NK-92 (cell line): ENCODE measurements around the gene NOTCH4.
"Not testable (repeated sequence)": the region's sequence is repeated elsewhere in the genome, so short reads cannot be mapped to it uniquely, and the experiment has no call there.

Experiments
- DNase-seq: peaks from one replicate; lab custom pipeline; 2025; ENCODE audit not compliant: unreplicated experiment; lab: John Stamatoyannopoulos, UW

NOTCH4 gene

GRCh38 chr6:32194825-32195651 lies 28.8 kb downstream of the NOTCH4 start:
- DNase-seq, result no peak

DNA sequence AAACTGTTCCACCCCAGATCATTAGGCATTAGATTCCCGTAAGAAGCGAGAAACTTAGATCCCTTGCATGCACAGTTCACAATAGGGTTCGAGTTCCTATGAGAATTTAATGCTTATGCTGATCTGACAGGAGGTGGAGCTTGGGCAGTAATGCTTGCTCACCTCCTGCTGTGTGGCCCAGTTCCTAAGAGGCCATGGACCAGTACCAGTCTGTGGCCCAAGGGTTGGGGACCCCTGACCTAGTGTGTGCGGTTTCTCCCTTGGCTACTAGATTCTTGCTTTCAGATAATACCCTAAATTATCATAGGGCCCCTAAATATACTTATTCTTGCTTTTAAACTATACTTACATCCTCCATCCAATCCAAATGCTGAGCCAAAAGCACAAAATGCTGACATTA lies 29.5 kb downstream of the NOTCH4 start:
- no peak for DNase-seq

GRCh38 chr6:32193096-32193495 lies 30.8 kb downstream of the NOTCH4 start:
- DNase-seq, result not testable (repeated sequence)

- no peak for DNase-seq
These were observed 31.2 kb downstream of the NOTCH4 start, which contains the start of gene GPSM3 for GRCh38 chr6:32192608-32193039. GPSM3 (minus strand) TSS chr6:32192643; CDS start chr6:32192513, 130 bp downstream.

DNA sequence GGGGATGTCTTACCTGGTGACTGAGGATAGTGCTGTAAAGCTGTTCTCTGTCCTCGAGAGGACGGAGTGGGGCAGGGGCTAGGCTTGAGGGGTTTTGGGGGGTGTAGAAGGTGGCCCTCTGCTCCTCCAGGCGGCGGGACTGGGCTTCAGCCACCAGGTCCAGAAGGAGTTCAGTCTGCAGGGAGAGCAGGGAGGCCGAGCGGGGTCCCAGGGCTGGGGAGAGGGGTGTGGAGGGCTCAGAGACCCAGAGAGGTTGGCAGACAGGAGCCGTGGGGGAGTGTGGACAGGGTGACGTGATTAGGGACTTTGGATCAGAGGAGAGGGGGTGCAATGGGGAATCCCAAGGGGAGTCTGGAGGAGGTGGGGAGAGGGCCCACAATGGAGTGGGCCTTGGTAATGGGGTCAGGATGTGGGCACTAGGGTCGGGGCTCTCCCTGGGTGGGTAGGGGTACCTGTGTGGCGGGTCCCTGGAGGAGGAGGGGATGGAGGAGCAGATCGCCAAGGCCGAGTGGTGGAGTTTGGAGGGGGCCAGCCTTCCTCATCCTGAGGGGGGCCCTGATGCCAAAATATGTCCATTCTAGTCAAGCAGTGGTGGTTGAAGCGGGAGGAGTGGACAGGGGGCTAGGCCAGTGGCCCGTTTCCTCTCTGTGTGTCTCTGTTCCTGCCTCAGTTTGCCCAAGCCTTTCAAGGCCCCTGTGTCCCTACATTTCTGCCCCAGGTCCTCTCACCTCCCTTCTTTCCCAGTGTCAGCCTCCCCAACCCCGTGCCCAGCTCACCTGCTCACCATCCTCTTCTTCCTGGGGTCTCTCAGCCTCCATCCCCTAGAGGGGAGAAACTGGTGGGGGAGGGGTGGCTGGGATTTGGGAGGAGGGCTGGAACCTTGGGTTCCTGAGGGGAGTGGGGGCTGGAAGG lies 31.9 kb downstream of the NOTCH4 start:
- no peak for DNase-seq

GRCh38 chr6:32190911-32191677 lies 32.8 kb downstream of the NOTCH4 start:
- DNase-seq, result no peak

GRCh38 chr6:32190054-32190851 lies 33.6 kb downstream of the NOTCH4 start, which contains the start of gene PBX2:
PBX2 (minus strand) TSS chr6:32190202; CDS start chr6:32189915, 287 bp downstream.
- DNase-seq, result no peak

DNA sequence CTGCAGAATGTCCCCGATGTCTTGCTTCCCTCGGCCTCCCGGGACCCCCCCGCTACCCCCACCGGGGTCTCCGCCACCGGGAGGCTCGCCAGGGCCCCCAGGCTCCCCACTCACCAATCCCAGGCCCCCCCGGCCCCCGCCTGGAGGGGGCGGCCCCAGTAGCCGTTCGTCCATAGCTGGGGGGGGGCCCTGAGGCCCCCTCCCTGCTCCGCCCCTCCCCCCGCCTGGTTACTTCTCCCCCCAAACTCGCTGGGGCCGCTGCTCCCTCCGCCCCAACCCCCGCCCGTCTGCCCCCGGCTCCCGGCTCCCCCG lies 34.2 kb downstream of the NOTCH4 start:
- no peak for DNase-seq

- no peak for DNase-seq
These were observed 34.7 kb downstream of the NOTCH4 start for GRCh38 chr6:32189069-32189741.

DNA sequence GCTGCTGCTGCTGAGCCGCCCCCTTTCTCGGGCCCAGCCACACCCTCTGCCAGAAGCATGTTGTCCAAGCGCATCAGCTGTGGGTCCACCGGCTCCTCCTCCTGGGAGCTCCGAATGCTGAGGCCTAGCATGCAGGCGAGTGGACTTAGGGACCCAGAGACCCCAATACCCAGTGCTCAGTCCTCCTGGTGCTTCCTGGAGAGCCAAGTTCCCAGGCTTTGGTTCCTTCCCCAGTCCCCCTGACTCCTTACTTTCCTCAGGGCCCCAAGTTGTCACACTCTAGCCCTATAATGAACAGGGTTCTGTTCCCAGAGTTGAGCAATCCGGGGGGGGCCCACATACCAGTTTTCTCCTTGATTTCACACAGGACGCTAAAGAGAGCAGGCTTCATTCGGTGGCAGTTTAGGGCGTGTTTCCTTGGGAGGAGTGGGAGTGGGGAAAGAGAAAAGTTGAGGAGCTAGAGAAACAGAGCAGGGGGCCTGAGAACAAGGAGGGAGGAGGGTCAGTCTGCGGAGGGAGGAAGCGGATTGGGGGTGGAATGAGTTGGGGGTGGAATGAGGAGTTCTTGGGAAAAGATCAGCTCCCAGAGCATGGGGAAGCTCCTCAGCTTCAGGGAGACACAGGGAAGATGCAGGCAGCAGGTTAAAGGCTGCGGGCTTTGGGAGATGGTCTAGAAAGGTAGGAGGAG lies 35.3 kb downstream of the NOTCH4 start:
- no peak for DNase-seq

GRCh38 chr6:32187725-32188380 lies 36.0 kb downstream of the NOTCH4 start:
- DNase-seq, result not testable (repeated sequence)

DNA sequence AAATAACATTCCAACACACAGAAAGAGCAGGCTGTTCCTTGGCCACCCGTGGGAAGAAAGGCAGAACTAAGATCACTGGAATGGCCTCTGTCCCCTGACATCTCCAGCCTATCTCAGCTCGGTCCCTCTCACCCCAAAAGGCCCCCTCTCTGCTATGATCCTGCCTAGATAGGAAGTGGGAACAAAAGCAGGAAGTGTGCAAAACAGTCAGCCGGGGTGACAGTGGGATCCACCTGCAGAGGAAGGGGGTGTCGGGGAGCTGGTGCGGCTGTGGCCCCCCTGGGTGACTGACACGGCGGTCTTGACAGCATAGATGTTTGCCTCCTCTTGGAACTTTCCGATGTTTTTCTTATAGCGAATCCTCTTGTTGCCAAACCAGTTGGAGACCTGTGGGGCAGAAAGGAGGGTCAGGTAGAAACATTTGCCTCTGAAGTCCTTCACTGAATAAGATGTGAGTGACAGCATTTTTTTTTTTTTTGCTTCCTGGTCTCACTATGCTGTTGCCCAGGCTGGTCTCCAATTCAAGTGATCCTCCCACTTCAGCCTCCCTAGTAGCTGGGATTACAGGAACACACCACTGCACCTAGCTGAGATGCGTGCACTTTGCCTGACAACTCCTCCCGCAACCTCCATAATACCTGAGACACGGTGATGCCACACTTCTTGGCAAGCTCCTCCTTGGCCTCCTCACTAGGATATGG lies 36.7 kb downstream of the NOTCH4 start:
- DNase-seq, result no peak

GRCh38 chr6:32186151-32186840 lies 37.6 kb downstream of the NOTCH4 start:
- DNase-seq, result not testable (repeated sequence)

- DNase-seq, result not testable (repeated sequence)
These were observed 38.2 kb downstream of the NOTCH4 start for GRCh38 chr6:32185681-32186131.

GRCh38 chr6:32184084-32184640 lies 39.7 kb downstream of the NOTCH4 start, which contains the start of gene AGER:
AGER (minus strand) TSS chr6:32184253; CDS start chr6:32184222, 31 bp downstream.
- no peak for DNase-seq

DNA sequence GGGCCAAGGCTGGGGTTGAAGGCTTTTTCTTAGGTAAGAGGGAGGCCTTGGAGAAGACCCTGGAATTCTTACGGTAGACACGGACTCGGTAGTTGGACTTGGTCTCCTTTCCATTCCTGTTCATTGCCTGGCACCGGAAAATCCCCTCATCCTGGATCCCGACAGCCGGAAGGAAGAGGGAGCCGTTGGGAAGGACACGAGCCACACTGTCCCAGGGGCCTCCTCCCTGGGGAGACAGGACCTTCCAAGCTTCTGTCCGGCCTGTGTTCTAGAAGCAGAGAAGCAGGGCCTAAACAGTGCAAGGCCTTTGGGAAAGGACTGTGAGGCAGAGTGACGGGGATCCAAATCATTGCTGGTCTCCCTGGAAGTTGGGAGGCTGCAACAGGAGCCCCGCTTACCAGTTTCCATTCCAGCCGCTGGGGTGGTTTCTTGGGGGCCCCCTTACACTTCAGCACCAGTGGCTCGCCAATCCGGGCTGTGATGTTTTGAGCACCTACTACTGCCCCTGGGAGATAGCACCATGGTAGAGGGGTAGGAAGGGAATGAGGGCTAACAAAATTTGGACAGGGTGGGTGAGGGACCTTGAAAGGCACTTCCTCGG lies 40.3 kb downstream of the NOTCH4 start:
- DNase-seq, result no peak
